Endometrial microvascular endothelial cells (primary cell): ENCODE data around the gene OPRD1. TPM values are rescaled to one million over a fixed set of nuclear protein-coding genes. Genes with fewer than 3 reads are reported as not detected.

ENCODE experiments used
- total RNA-seq: library from RNA; depleted of rRNA; stranded (reverse); fragments of >200 nt; gene quantifications from one replicate; pipeline ENCODE4 v1.2.3, GENCODE V29; 2015; ENCODE audit errors: inconsistent ontology term

Gene OPRD1
- total RNA-seq, 1 donor from 2014 or later: not detected

Other genes starting within 250 kb of the OPRD1 start
- gene RAB42, start 219.9 kb upstream of the OPRD1 start, total RNA-seq: 3.1 TPM
- 27.8 TPM for gene TAF12, start 169.1 kb upstream of the OPRD1 start, total RNA-seq
- gene RNU11, start 163.6 kb upstream of the OPRD1 start, total RNA-seq: not detected
- gene GMEB1, start 143.4 kb upstream of the OPRD1 start, total RNA-seq: 8.0 TPM
- 66.2 TPM for gene YTHDF2, start 75.2 kb upstream of the OPRD1 start, total RNA-seq
- 17.2 TPM for gene EPB41, start 102.4 kb downstream of the OPRD1 start, total RNA-seq